ENCODE measurements around the gene PID1.

Gene PID1

DNA sequence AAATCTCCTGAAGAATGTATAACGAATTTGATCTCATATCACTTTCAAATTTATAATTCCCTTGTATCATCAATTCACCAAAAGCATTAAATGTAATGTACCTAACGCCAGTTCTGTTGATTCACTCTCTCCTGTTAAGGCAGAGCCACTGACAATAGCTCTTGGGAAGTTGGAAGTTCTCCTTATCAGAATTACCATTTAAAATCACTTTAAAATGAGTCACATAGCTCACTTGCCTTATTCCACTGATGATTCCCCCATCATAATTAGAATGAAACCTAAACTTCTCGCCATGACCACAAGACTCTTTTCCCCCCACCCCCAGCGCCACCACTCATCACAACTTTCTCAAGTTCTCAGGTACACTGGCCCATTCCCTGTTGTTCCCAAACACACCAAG is 117.1 kb downstream of the PID1 start:
- H3K4me3 ChIP-seq (ENCODE audit: low read length) = no peak overlapping the region
- TF ChIP-seq, protein P1, sequence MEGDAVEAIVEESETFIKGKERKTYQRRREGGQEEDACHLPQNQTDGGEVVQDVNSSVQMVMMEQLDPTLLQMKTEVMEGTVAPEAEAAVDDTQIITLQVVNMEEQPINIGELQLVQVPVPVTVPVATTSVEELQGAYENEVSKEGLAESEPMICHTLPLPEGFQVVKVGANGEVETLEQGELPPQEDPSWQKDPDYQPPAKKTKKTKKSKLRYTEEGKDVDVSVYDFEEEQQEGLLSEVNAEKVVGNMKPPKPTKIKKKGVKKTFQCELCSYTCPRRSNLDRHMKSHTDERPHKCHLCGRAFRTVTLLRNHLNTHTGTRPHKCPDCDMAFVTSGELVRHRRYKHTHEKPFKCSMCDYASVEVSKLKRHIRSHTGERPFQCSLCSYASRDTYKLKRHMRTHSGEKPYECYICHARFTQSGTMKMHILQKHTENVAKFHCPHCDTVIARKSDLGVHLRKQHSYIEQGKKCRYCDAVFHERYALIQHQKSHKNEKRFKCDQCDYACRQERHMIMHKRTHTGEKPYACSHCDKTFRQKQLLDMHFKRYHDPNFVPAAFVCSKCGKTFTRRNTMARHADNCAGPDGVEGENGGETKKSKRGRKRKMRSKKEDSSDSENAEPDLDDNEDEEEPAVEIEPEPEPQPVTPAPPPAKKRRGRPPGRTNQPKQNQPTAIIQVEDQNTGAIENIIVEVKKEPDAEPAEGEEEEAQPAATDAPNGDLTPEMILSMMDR (IDR thresholded peaks at IDR 0.05; ENCODE audit: insufficient read depth, low read depth, low read length, missing control alignments) = no peak
- DNase-seq (ENCODE audit: low read depth) = no peak

DNA sequence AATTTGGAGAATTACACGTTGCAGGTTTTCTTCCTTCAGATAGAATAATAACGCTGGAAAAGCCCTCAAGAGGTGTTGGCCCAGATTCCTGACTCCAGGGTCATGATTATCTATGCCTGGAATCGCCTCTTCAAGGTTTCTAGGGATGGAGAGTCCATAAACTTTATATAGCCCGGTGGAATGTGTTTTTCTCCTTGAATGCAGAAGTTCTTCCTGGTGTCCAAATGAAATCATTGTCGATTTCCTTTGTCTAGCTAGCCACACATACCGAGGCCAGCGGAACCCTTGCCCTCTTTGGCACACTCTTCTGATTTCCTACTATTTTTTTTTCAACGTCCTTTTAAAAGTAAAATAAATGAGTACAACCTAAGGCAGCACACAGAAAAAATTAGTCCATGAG is 117.8 kb downstream of the PID1 start:
- TF ChIP-seq, protein P1 (IDR thresholded peaks at IDR 0.05; ENCODE audit: insufficient read depth, low read depth, low read length, missing control alignments) = no peak
- H3K4me3 ChIP-seq (ENCODE audit: low read length) = no peak overlapping the region

DNA sequence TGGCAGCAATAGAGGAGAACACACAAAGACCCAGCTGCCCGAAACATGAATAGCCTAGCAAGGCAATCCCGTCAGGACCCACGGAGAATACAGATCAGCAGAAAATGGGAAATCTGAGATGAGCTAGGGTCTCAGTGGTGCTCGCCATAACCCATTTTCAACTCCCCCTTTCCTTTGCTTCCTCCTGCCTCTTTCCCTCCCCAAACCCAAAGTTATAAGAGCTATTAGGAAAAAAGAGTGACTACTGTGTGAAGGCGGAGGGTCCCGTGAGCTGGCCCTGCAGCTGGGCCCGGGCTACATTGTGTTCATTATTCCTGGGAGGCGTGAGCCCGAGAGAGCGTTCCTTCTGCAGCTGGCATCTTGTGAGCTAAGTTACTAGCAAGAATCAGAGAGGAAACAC is 118.4 kb downstream of the PID1 start:
- DNase-seq (ENCODE audit: low read depth) = no peak
- H3K4me3 ChIP-seq (ENCODE audit: low read length) = no peak overlapping the region
- TF ChIP-seq, protein P1 (IDR thresholded peaks at IDR 0.05; ENCODE audit: insufficient read depth, low read depth, low read length, missing control alignments) = no peak

More for the DNA sequence above, 117.8 kb downstream of the PID1 start:
- no peak for DNase-seq (ENCODE audit: low read depth)

DNA sequence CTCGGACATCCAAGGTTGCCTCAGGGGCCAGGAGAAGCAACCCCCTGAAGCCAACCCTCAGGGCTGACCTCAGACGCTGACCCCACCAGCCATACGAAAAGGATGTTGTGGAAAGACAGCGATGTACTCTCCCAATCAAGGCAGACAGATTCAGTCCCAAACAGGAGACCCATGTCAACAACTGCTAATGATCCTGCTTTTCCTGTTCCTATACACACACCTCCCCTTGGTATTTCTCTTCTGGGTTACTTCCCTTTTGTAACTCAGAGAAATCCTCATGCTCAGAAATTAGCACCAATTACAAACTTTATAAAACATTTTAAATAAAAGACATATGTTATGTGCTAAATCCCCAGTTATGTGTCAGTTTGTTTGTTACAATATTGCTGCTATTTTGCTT is 120.8 kb downstream of the PID1 start:
- peak; percentile 26 for DNase-seq (ENCODE audit: low read depth)
- TF ChIP-seq, protein P1 (IDR thresholded peaks at IDR 0.05; ENCODE audit: insufficient read depth, low read depth, low read length, missing control alignments) = no peak
- H3K4me3 ChIP-seq (ENCODE audit: low read length) = no peak overlapping the region

DNA sequence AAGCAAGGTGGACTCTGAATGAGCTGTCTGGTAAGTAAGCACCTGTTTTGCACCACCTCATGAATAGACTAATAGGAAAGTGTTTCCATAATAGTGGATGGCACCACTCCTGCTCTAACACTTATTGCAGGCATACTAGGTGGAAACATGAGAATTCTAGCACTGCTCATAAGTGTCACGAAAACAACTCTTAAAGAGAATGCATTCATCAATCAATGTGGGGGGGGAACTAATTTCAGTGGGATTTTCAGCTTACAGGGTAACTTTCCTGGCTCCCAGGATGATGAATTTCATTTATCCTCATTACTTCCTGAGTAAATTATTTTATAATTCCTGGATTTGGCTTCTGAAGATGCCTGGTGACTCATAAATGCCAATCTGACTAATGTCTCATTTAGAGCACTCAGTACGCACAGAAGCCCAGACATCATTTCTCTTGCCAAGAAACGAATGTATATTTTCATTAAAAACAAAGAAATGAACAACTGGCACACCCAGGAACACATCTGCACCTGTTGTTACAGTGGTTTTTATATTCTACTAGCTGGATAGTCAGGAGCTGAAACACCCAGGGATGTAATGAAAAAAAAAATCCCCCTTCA is 129.6 kb downstream of the PID1 start:
- H3K4me3 ChIP-seq (ENCODE audit: low read length) = no peak overlapping the region
- TF ChIP-seq, protein P1 (IDR thresholded peaks at IDR 0.05; ENCODE audit: insufficient read depth, low read depth, low read length, missing control alignments) = no peak

DNA sequence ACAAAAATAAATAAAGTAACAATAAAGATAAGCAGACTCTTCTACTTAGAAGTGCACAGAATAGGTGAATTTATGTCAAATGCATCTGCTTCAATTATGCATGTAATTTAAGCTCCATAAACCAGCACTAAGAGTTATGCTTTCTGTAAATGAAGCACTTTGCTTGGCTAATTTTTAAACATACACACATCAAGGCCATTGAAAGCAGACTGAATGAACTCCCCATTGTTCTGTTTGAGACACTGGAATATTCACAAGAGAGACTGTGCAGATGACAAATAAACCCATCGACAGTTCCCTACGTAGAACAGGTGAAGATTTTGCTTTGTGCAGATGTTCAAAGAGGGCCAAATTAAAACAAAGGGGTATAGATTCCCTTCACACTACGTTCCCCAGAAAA is 133.4 kb downstream of the PID1 start:
- no peak for DNase-seq (ENCODE audit: low read depth)
- TF ChIP-seq, protein P1 (IDR thresholded peaks at IDR 0.05; ENCODE audit: insufficient read depth, low read depth, low read length, missing control alignments) = no peak
- no peak overlapping the region for H3K4me3 ChIP-seq (ENCODE audit: low read length)

More for the DNA sequence above, 129.6 kb downstream of the PID1 start:
- peak; percentile 68 for DNase-seq (ENCODE audit: low read depth)

DNA sequence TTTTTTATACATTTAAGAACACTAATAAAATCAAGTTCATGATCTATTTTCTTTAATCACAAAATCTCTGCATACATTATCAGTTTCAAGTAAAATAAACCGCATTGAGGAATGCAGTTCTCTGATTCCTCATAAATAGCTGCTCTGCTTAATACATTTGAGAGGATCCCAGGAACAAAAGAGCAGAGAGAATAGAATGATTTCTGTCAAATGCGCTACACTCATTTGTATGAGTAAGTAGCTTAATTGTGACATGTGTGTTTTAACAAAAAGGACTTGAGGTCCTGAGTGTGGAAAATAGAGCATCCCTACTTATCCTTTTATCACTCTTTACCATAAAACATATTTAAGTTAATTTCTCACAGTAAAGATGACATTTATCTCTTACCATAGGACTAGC is 134.0 kb downstream of the PID1 start:
- TF ChIP-seq, protein P1 (IDR thresholded peaks at IDR 0.05; ENCODE audit: insufficient read depth, low read depth, low read length, missing control alignments) = no peak
- DNase-seq (ENCODE audit: low read depth) = no peak
- no peak overlapping the region for H3K4me3 ChIP-seq (ENCODE audit: low read length)
